ENCODE results near the gene RPS24. TPM values are rescaled to one million over a fixed set of nuclear protein-coding genes. Genes with fewer than 3 reads are reported as not detected.

RPS24 gene
- total RNA-seq, 8 experiments from 2014 or later, result 3,234 to 5,215 (median 4,143) TPM

- 20 to 100% (median 100%) methylated on average over 1 to 2 of the region's 6 CpGs; no CpG with 5 or more reads in 3 of the 10 experiments for WGBS, 10 experiments
- no peak for ATAC-seq (replicated peaks in 6 of 8)
- no peak overlapping the region for H3K27ac ChIP-seq
- H3K4me1 ChIP-seq (replicated peaks in 1 of 2), result no peaks in the 10 kb centered on the region
- in situ Hi-C loops (cut with MboI; ENCODE audit: low pct_unique_long_range_greater_than_20kb in 2 of 9, low sequenced_read_pairs in 9 of 9, unreplicated experiment in 9 of 9), result loop anchor here in 2 of 9 experiments (25.0 kb wide), 1 partner anchor 172 kb away; no protein-coding TSS in a partner anchor
- no peak overlapping the region for H3K4me3 ChIP-seq
These were observed 24.0 kb upstream of the RPS24 start for GRCh38 chr10:78009662-78010061.

GRCh38 chr10:78010278-78010677 lies 23.4 kb upstream of the RPS24 start:
- Histone ChIP-seq H3K27ac (no peak overlapping the region), H3K4me3 (no peak overlapping the region), H3K4me1 (replicated peaks in 1 of 2) (no peaks in the 10 kb centered on the region)
- in situ Hi-C loops (cut with MboI; ENCODE audit: low pct_unique_long_range_greater_than_20kb in 2 of 9, low sequenced_read_pairs in 9 of 9, unreplicated experiment in 9 of 9), result loop anchor here in 2 of 9 experiments (25.0 kb wide), 1 partner anchor 173 kb away; no protein-coding TSS in a partner anchor
- no peak for ATAC-seq (replicated peaks in 6 of 8)
- WGBS, 10 experiments, result 73 to 100% (median 92%) methylated on average over 3 to 7 of the region's 7 CpGs

- ATAC-seq (replicated peaks in 6 of 8), result no peak
- H3K27ac ChIP-seq, result no peak overlapping the region
- 75 to 100% (median 95%) methylated on average over 2 to 4 of the region's 4 CpGs; no CpG with 5 or more reads in 2 of the 10 experiments for WGBS, 10 experiments
- in situ Hi-C loops (cut with MboI; ENCODE audit: low pct_unique_long_range_greater_than_20kb in 2 of 9, low sequenced_read_pairs in 9 of 9, unreplicated experiment in 9 of 9), result loop anchor here in 2 of 9 experiments (25.0 kb wide), 1 partner anchor 174 kb away; no protein-coding TSS in a partner anchor
- no peak overlapping the region for H3K4me3 ChIP-seq
- no peaks in the 10 kb centered on the region for H3K4me1 ChIP-seq (replicated peaks in 1 of 2)
These were observed 22.6 kb upstream of the RPS24 start for GRCh38 chr10:78011065-78011464.

- no peak for ATAC-seq (replicated peaks in 6 of 8)
- in situ Hi-C loops (cut with MboI; ENCODE audit: low pct_unique_long_range_greater_than_20kb in 2 of 9, low sequenced_read_pairs in 9 of 9, unreplicated experiment in 9 of 9), result loop anchor here in 2 of 9 experiments (25.0 kb wide), 1 partner anchor 176 kb away; no protein-coding TSS in a partner anchor
- H3K27ac ChIP-seq, result no peak overlapping the region
- no peaks in the 10 kb centered on the region for H3K4me1 ChIP-seq (replicated peaks in 1 of 2)
- WGBS, 10 experiments, result 86 to 100% (median 100%) methylated on average over 1 of the region's 1 CpG; no CpG with 5 or more reads in 5 of the 10 experiments
- H3K4me3 ChIP-seq, result no peak overlapping the region
These were observed 20.1 kb upstream of the RPS24 start for GRCh38 chr10:78013564-78013963.

- WGBS, 10 experiments, result 91 to 100% (median 100%) methylated on average over 1 to 4 of the region's 5 CpGs; no CpG with 5 or more reads in 4 of the 10 experiments
- Histone ChIP-seq H3K4me1 (replicated peaks in 1 of 2) (no peaks in the 10 kb centered on the region), H3K4me3 (no peak overlapping the region), H3K27ac (no peak overlapping the region)
- ATAC-seq (replicated peaks in 6 of 8), result no peak
- in situ Hi-C loops (cut with MboI; ENCODE audit: low pct_unique_long_range_greater_than_20kb in 2 of 9, low sequenced_read_pairs in 9 of 9, unreplicated experiment in 9 of 9), result loop anchor here in 2 of 9 experiments (25.0 kb wide), 1 partner anchor 178 kb away; no protein-coding TSS in a partner anchor
These were observed 18.1 kb upstream of the RPS24 start for GRCh38 chr10:78015546-78015945.

GRCh38 chr10:78017856-78018255 lies 15.8 kb upstream of the RPS24 start:
- H3K27ac ChIP-seq, result no peak overlapping the region
- 50 to 100% (median 81%) methylated on average over 1 to 5 of the region's 5 CpGs; no CpG with 5 or more reads in 1 of the 10 experiments for WGBS, 10 experiments
- H3K4me1 ChIP-seq (replicated peaks in 1 of 2), result no peaks in the 10 kb centered on the region
- in situ Hi-C loops (cut with MboI; ENCODE audit: low pct_unique_long_range_greater_than_20kb in 2 of 9, low sequenced_read_pairs in 9 of 9, unreplicated experiment in 9 of 9), result loop anchor here in 2 of 9 experiments (25.0 kb wide), 1 partner anchor 181 kb away; no protein-coding TSS in a partner anchor
- no peak for ATAC-seq (replicated peaks in 6 of 8)
- H3K4me3 ChIP-seq, result no peak overlapping the region

- in situ Hi-C loops (cut with MboI; ENCODE audit: low pct_unique_long_range_greater_than_20kb in 2 of 9, low sequenced_read_pairs in 9 of 9, unreplicated experiment in 9 of 9), result loop anchor here in 2 of 9 experiments (25.0 kb wide), 1 partner anchor 182 kb away; no protein-coding TSS in a partner anchor
- H3K4me1 ChIP-seq (replicated peaks in 1 of 2), result no peaks in the 10 kb centered on the region
- WGBS, 10 experiments, result 20 to 100% (median 73%) methylated on average over 1 to 3 of the region's 3 CpGs; no CpG with 5 or more reads in 2 of the 10 experiments
- peak in 2 of 8 experiments; percentile 33 to 93 for ATAC-seq (replicated peaks in 6 of 8)
- H3K27ac ChIP-seq, result no peak overlapping the region
- H3K4me3 ChIP-seq, result no peak overlapping the region
These were observed 14.4 kb upstream of the RPS24 start for GRCh38 chr10:78019264-78019663.

- ATAC-seq (replicated peaks in 6 of 8), result no peak
- Histone ChIP-seq H3K27ac (no peak overlapping the region), H3K4me3 (no peak overlapping the region), H3K4me1 (replicated peaks in 1 of 2) (no peaks in the 10 kb centered on the region)
- WGBS, 10 experiments, result 86 to 100% (median 100%) methylated on average over 1 to 2 of the region's 2 CpGs; no CpG with 5 or more reads in 2 of the 10 experiments
- in situ Hi-C loops (cut with MboI; ENCODE audit: low pct_unique_long_range_greater_than_20kb in 2 of 9, low sequenced_read_pairs in 9 of 9, unreplicated experiment in 9 of 9), result loop anchor here in 2 of 9 experiments (25.0 kb wide), 1 partner anchor 184 kb away; no protein-coding TSS in a partner anchor
These were observed 12.5 kb upstream of the RPS24 start for GRCh38 chr10:78021201-78021600.

GRCh38 chr10:78023741-78024140 lies 9.9 kb upstream of the RPS24 start:
- H3K27ac ChIP-seq, result no peak overlapping the region
- H3K4me1 ChIP-seq (replicated peaks in 1 of 2), result peaks cover 5 to 7% of the 10 kb centered on the region in 2 donors
- WGBS, 10 experiments, result 85 to 100% (median 100%) methylated on average over 1 to 3 of the region's 3 CpGs; no CpG with 5 or more reads in 2 of the 10 experiments
- in situ Hi-C loops (cut with MboI; ENCODE audit: low pct_unique_long_range_greater_than_20kb in 2 of 9, low sequenced_read_pairs in 9 of 9, unreplicated experiment in 9 of 9), result loop anchor here in 2 of 9 experiments (25.0 kb wide), 1 partner anchor 186 kb away; no protein-coding TSS in a partner anchor
- ATAC-seq (replicated peaks in 6 of 8), result no peak
- H3K4me3 ChIP-seq, result no peak overlapping the region

- Histone ChIP-seq H3K4me1 (replicated peaks in 1 of 2) (peaks cover 5 to 7% of the 10 kb centered on the region in 2 donors), H3K4me3 (no peak overlapping the region), H3K27ac (no peak overlapping the region)
- in situ Hi-C loops (cut with MboI; ENCODE audit: low pct_unique_long_range_greater_than_20kb in 2 of 9, low sequenced_read_pairs in 9 of 9, unreplicated experiment in 9 of 9), result loop anchor here in 3 of 9 experiments (25.0 kb wide), 4 partner anchors 1036 to 1211 kb away; partner anchors contain the start of gene ZMIZ1 (in 1 of the 3)
- ATAC-seq (replicated peaks in 6 of 8), result no peak
- WGBS, 10 experiments, result 7 to 100% (median 97%) methylated on average over 2 to 5 of the region's 8 CpGs; no CpG with 5 or more reads in 3 of the 10 experiments
These were observed 7.8 kb upstream of the RPS24 start for GRCh38 chr10:78025685-78026364.

GRCh38 chr10:78028438-78029268 lies 5.0 kb upstream of the RPS24 start:
- Histone ChIP-seq H3K27ac (peak overlapping the region; percentile 59 to 92), H3K4me1 (replicated peaks in 1 of 2) (peaks cover 5 to 7% of the 10 kb centered on the region in 2 donors), H3K4me3 (peak overlapping the region; percentile 79 to 98 (median 85))
- ATAC-seq (replicated peaks in 6 of 8), result peak; percentile 1 to 12 (median 7)
- WGBS, 10 experiments, result 0 to 94% (median 54%) methylated on average over 1 to 26 of the region's 36 CpGs; no CpG with 5 or more reads in 1 of the 10 experiments
- in situ Hi-C loops (cut with MboI; ENCODE audit: low pct_unique_long_range_greater_than_20kb in 2 of 9, low sequenced_read_pairs in 9 of 9, unreplicated experiment in 9 of 9), result loop anchor here in 3 of 9 experiments (25.0 kb wide), 4 partner anchors 1034 to 1209 kb away; partner anchors contain the start of gene ZMIZ1 (in 1 of the 3)
